Endothelial cell (in vitro differentiated cells): ENCODE measurements around the gene CAB39. TPM values are rescaled to one million over a fixed set of nuclear protein-coding genes. Genes with fewer than 3 reads are reported as not detected.
A peak's percentile ranks its signal among the peaks of the same experiment; 100 is the strongest.

Experiments
- DNase-seq: peaks from one replicate; pipeline ENCODE4 v3.0.0; 2021; ENCODE audit warnings: low spot score
- H3K27ac Mint-ChIP-seq: one replicate; pipeline ENCODE4 v1.8.0; 2021; ENCODE audit warnings: mixed read lengths, inconsistent platforms; ENCODE audit not compliant: unreplicated experiment
- H3K27me3 Mint-ChIP-seq: one replicate; pipeline ENCODE4 v1.8.0; 2021; ENCODE audit warnings: mild to moderate bottlenecking, moderate library complexity, mixed read lengths, inconsistent platforms; ENCODE audit not compliant: unreplicated experiment
- H3K36me3 Mint-ChIP-seq: one replicate; pipeline ENCODE4 v1.8.0; 2021; ENCODE audit warnings: mild to moderate bottlenecking, low read depth, mixed read lengths, inconsistent platforms; ENCODE audit not compliant: unreplicated experiment
- H3K4me1 Mint-ChIP-seq: one replicate; pipeline ENCODE4 v1.8.0; 2021; ENCODE audit warnings: mild to moderate bottlenecking, mixed read lengths, inconsistent platforms; ENCODE audit not compliant: unreplicated experiment
- H3K4me3 Mint-ChIP-seq: one replicate; pipeline ENCODE4 v1.8.0; 2021; ENCODE audit warnings: mild to moderate bottlenecking, mixed read lengths, inconsistent platforms; ENCODE audit not compliant: unreplicated experiment
- H3K9me3 Mint-ChIP-seq: one replicate; pipeline ENCODE4 v1.8.0; 2021; ENCODE audit warnings: mixed read lengths, inconsistent platforms; ENCODE audit not compliant: unreplicated experiment
- total RNA-seq: library from RNA; stranded (reverse); fragmentation: NEBNext Ultra II Directional; extraction: Animal tissue kit (Norgen Biotek cat#: 25700); gene quantifications from one replicate; pipeline ENCODE4 v1.2.1, GENCODE V29; 2021; ENCODE audit not compliant: unreplicated experiment
- TF ChIP-seq, protein P1 (sequence below): fragments of 200-600 bp; sonication (generic); IDR thresholded peaks from one replicate; pipeline ENCODE4 v1.5.0; 2021; ENCODE audit warnings: antibody characterized with exemption; ENCODE audit not compliant: unreplicated experiment

CAB39 gene
- total RNA-seq, 1 donor from 2014 or later, result 48.7 TPM

DNA sequence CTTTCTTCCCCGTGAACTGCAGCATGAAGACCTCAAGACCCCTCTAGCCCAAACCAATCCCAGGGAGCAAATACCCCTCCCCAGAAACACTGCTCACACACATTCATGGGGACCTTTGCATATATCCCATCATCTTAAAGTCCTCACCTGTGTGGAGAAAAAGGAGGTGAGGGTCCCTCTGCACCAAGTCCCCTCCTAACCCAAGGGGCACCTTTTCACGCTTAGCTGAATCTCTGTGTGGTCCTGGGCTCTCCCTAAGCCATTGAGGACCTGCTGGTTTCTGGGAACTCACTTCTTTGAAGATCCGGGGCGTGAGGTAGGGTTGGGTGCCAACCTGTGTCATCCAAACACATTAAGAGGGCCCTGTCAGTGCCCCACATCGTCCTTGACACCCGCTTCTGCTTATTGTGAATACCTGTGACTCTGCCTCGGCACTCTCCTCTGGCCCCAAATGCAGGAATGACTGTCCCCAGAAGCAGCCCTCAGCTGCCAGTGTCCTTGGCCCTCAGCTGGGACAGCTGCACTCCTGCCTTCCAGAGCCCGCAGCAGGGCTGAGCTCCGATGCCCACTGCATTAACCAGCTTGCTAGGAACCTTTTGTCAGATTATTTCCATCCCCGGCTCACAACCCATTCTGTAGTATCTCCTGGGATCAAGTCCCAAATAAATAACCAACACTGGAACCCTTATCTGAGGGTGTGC, 110.8 kb downstream of the CAB39 start:
- no peak overlapping the region for H3K4me3 Mint-ChIP-seq
- TF ChIP-seq, protein P1, sequence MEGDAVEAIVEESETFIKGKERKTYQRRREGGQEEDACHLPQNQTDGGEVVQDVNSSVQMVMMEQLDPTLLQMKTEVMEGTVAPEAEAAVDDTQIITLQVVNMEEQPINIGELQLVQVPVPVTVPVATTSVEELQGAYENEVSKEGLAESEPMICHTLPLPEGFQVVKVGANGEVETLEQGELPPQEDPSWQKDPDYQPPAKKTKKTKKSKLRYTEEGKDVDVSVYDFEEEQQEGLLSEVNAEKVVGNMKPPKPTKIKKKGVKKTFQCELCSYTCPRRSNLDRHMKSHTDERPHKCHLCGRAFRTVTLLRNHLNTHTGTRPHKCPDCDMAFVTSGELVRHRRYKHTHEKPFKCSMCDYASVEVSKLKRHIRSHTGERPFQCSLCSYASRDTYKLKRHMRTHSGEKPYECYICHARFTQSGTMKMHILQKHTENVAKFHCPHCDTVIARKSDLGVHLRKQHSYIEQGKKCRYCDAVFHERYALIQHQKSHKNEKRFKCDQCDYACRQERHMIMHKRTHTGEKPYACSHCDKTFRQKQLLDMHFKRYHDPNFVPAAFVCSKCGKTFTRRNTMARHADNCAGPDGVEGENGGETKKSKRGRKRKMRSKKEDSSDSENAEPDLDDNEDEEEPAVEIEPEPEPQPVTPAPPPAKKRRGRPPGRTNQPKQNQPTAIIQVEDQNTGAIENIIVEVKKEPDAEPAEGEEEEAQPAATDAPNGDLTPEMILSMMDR, result no peak
- no peak for DNase-seq
- no peaks in the 10 kb centered on the region for H3K9me3 Mint-ChIP-seq
- H3K36me3 Mint-ChIP-seq, result peaks cover 20% of the 10 kb centered on the region
- H3K27me3 Mint-ChIP-seq, result peaks cover 7% of the 10 kb centered on the region
- no peak overlapping the region for H3K27ac Mint-ChIP-seq
- H3K4me1 Mint-ChIP-seq, result no peaks in the 10 kb centered on the region

DNA sequence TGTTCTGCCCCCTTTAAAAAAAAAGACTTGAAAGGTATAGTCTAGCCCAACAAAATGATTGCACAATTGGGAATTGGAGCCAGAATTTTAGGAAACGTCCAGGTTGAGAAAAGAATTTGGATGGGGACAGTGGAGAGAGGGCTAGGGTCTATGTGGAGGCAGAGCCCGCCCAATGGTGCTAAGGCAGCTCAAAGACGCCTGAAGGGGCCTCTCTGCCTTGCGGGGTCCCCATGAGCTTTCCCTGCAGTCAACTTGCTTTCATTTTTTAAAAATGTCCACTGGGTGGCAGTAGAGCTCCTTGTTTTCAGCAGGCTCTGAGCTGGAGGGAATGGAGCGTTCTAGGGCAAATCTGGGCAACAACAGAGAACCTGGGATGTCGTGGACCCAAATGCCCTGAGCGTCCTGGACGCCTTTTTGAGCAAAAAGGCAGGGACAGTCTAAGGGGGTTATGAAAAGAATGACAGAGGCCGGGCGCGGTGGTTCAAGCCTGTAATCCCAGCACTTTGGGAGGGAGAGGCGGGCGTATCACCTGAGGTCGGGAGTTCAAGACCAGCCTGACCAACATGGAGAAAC, 111.8 kb downstream of the CAB39 start:
- Mint-ChIP-seq H3K27ac (no peak overlapping the region), H3K36me3 (peaks cover 14% of the 10 kb centered on the region), H3K4me3 (no peak overlapping the region), H3K9me3 (no peaks in the 10 kb centered on the region), H3K4me1 (no peaks in the 10 kb centered on the region), H3K27me3 (peaks cover 7% of the 10 kb centered on the region)
- TF ChIP-seq, protein P1, result peak; percentile 76
- DNase-seq, result peak; percentile 68

DNA sequence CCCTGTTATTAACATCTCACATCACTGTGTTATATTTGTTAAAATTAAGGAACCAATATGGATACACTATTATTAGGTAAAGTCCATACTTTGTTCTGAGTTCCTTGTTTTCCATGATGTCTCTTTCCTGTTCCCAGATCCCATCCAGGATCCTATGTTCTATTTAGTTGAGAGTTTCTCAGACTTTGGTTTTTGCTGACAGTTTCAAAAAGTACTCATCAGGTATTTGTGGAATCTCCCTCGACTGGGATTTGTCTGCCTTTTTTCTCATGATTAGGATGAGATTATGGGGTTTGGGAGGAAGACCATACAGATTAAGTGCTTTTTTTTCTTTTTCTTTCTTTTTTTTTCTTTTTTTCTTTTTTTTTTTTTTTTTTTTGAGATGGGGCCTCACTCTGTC, 112.7 kb downstream of the CAB39 start:
- H3K9me3 Mint-ChIP-seq, result no peaks in the 10 kb centered on the region
- DNase-seq, result no peak
- no peaks in the 10 kb centered on the region for H3K4me1 Mint-ChIP-seq
- H3K4me3 Mint-ChIP-seq, result no peak overlapping the region
- no peak overlapping the region for H3K27ac Mint-ChIP-seq
- TF ChIP-seq, protein P1, result no peak
- peaks cover 7% of the 10 kb centered on the region for H3K27me3 Mint-ChIP-seq
- H3K36me3 Mint-ChIP-seq, result peaks cover 14% of the 10 kb centered on the region

DNA sequence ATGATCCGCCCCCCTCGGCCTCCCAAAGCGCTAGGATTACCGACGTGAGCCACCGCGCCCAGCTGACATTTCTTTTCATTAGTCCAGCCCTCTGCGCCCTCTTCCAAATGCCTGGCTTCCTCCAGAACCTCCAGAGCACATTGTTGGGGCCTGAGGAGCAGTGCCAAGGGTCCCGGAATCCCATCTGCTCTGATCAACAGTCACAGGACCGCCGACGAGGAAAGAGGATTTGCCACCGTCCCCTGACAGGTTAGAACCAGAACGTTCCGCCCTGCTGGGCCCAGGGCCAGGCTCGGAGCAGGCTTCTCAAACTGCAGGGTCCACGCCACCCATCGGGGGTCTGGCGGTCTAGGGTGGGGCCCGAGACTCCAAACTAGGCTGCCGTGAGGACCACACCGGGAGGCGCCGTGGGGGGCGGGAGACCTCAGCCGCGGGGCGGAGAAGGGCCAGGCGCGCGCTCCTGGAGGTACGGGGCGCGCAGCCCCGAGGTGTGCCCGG, 115.2 kb downstream of the CAB39 start:
- H3K4me3 Mint-ChIP-seq, result no peak overlapping the region
- no peak for DNase-seq
- no peaks in the 10 kb centered on the region for H3K9me3 Mint-ChIP-seq
- peaks cover 7% of the 10 kb centered on the region for H3K27me3 Mint-ChIP-seq
- no peak overlapping the region for H3K27ac Mint-ChIP-seq
- no peaks in the 10 kb centered on the region for H3K4me1 Mint-ChIP-seq
- TF ChIP-seq, protein P1, result no peak
- peaks cover 4% of the 10 kb centered on the region for H3K36me3 Mint-ChIP-seq

DNA sequence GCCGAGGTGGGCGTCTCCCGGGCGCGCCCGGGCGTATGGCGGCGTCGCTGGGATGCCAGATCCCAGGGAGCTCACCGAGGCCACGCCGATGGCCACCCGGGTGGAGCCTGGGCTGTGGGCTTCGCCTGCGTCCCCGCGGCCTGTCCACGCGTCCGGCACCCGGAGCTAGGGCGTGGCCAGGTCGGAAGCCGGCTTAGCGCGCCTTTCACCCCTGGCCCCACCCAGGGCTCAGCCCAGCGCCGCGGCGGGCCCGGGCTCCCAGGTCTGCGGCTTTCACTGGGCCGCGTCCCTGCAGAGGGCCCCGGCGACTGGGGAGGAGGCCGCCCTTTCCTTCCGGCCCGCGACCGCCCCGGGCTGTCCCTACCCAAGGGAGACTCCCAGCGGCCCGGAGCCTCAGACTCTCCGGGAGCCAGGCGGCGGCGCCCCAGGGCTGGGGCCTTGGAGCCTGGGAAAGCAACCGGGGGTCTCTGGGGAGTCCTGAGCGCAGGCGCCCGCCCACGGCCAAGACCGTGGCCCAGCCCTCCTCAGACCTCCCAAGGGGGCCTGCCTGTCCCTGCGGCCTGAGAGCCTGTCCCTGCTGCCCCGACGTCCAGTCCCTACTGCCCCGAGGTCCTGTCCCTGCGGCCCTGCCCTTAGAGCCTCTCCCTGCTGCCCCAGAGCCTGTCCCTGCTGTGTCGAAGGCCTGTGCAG, 115.8 kb downstream of the CAB39 start:
- H3K27ac Mint-ChIP-seq, result no peak overlapping the region
- TF ChIP-seq, protein P1, result no peak
- H3K4me1 Mint-ChIP-seq, result no peaks in the 10 kb centered on the region
- no peaks in the 10 kb centered on the region for H3K9me3 Mint-ChIP-seq
- DNase-seq, result no peak
- peaks cover 7% of the 10 kb centered on the region for H3K27me3 Mint-ChIP-seq
- H3K36me3 Mint-ChIP-seq, result peaks cover 4% of the 10 kb centered on the region
- H3K4me3 Mint-ChIP-seq, result no peak overlapping the region
